G401.6 (cell line): ENCODE data around the gene TMX4.

ENCODE experiments used
- FAIRE-seq: peaks from 2 replicates; lab custom pipeline; 2012; peaks lifted over from hg19 to GRCh38; lab: Jason Lieb, UNC

TMX4 gene, protein sequence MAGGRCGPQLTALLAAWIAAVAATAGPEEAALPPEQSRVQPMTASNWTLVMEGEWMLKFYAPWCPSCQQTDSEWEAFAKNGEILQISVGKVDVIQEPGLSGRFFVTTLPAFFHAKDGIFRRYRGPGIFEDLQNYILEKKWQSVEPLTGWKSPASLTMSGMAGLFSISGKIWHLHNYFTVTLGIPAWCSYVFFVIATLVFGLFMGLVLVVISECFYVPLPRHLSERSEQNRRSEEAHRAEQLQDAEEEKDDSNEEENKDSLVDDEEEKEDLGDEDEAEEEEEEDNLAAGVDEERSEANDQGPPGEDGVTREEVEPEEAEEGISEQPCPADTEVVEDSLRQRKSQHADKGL

GRCh38 chr20:8019246-8019997 lies at the start of gene TMX4:
TMX4 (minus strand) TSS chr20:8019761; CDS start chr20:8019613, 148 bp downstream.
- FAIRE-seq = no peak

DNA sequence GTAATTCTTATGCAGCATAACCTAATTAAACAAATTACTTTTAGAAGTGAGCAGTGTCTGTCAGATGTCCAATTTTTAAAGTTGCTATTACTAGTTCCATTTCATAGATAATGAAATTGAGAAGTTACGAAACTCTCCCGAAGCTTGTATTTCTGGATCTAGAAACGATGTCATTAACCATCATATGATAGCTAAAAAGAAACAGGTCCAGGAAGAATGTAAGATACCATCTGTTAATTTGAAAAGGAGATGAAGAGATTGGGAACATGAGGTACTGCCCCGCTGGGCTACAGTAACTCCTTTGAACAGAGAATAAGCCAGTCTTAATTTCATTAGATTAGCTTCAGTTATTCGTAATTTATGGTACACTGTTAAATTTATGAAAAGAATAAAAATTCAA lies 47.5 kb upstream of the TMX4 start:
- no peak for FAIRE-seq

GRCh38 chr20:8066662-8067061 lies 47.1 kb upstream of the TMX4 start:
- no peak for FAIRE-seq

DNA sequence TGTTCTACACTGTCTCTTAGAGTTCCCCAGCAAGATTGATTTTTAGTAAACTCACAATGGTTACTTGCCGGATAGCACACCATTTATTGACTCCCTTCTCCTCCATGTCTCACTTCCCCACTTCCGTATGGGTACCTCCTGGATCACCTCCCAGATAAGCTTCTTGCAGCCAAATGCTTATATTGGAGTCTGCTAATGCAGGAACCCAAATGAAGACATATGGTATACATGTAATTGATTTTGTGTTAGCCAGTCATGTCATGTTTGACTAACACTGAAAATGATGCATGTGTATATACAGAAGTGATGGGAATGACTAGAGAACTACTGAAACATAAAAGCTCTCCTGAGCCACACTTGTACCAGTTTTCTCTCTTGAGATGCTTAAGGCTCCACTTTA lies 46.1 kb upstream of the TMX4 start:
- no peak for FAIRE-seq

GRCh38 chr20:8062756-8063155 lies 43.2 kb upstream of the TMX4 start:
- FAIRE-seq = no peak

DNA sequence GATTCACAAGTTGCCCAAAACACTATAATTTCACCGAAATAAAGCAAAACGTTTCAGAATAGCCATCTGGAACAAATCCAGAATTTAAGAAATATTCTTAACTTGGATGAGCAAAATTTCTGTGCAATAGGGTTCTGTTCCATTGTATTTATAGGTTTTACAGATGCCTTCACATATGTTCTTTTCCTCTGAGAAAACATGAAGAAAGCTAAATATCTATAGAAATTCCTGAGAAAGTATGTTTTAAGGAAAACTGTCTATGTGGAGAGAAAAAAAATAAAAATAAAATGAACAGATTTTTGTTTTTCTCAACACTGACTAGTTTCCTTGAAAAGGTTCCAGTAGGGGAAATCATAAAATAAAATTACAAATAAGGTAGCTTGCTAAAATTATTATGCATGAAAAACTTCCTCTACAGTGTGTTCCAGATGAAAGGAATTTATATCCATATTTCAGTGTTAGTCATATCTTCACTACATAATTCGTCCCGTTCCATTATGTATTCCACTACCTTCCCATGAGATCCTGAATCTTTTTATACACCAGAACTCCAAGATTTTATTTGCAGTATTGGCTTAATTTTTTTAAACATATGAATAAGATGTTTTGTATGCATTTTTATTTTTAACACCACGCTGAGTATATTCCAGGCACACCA lies 42.4 kb upstream of the TMX4 start:
- FAIRE-seq = no peak

GRCh38 chr20:8060977-8061376 lies 41.4 kb upstream of the TMX4 start:
- FAIRE-seq = no peak

DNA sequence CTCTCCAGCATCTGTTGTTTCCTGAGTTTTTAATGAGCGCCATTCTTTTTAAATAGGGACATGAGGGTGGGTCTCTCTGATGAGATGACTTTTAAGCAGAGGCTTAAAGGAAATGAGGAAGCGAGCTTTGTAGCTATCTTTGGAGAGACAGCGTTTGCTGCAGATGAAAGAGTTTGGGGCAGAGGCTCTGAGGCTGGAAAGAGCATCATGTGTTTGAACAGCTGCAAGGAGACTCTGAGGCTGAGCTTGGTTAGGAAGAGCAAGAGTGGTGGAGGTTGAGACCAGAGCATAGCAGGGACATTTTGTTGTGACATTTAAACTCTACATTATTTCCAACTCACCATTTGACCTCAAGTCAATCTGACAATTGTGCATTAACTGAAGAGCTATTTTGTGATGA lies 38.3 kb upstream of the TMX4 start:
- no peak for FAIRE-seq

DNA sequence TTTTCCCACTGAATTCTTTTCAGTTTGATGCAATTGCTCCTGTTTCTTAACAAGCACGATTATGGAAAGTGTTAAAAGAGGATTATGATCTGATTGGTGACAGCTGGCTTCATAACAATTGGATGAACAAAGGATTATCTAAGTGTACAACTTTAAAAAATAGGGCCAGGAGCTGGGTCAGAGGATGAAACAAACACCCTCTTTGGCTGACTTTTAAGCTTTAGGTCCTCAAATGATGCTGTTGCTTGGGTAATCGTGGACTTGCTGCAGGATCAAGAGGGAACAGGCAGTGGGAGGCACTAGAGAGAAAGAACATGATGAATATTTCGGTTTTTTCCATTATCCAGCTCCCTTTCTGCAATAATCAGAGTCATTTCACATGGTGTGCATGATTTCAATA lies 35.5 kb upstream of the TMX4 start:
- no peak for FAIRE-seq

GRCh38 chr20:8050157-8050837 lies 30.7 kb upstream of the TMX4 start:
- FAIRE-seq = no peak

DNA sequence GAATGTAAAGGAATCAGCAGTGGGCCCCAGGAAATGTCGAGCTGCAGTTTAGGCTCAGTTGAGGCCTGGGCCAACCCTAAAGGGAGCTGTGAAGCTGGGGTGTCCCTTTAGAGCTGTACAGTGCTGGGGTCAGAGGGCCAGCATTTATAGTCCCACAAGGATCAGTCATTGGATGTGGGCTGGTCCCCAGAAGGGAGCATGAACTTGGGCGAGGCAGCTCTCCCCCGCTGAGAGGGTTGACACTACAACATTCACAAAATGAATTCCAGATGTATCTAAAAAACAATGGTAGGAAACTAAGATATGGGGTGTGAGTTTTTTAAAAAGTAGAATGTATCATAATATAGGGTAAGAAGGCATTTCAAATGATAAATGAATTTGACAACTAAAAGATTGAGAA lies 29.7 kb upstream of the TMX4 start:
- no peak for FAIRE-seq

DNA sequence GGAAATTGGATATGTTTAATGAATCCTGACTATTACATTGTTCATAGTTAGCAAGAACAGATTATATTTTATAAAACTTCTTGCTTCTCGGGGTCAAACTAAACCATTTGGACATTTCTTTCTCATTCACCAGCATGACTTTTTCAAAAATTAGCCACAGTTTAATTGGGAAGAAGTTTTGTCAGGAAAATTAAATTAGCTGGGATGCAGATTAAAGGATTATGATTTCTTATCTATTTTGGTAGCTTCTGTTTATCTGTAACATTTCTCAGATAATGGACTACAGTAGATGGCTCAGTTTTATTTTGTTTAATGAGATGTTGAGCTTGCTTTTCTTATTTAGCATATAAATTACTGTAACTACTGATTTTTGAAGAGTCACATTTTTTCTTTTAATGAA lies 26.4 kb upstream of the TMX4 start:
- no peak for FAIRE-seq

DNA sequence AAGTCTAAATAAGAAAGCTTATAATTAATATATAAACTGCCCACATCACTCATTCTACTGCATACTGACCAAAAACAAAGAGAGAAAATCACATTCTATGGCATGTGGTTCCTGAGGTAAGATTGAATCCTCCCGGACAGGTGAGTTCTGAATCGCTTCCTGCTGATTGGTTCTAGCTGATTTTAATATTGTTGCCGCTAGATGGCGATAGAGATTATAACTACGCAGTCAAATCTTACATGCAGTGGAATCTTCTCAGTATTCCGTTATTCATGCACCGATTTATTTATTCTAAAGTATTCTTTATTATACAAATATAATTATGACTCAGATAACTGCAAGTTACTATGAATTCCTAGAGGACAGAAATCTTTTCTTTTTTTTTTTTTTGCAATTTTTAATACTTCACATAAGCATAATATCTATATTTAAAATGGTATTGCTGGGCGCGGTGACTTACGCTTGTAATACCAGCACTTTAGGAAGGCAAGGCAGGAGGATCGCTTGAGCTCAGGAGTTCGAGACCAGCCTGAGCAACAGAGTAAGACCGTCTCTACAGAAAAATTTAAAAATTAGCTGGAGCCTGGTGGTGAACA lies 24.2 kb upstream of the TMX4 start:
- FAIRE-seq = peak; percentile 83

GRCh38 chr20:8039042-8039441 lies 19.5 kb upstream of the TMX4 start:
- no peak for FAIRE-seq

GRCh38 chr20:8036771-8037170 lies 17.2 kb upstream of the TMX4 start:
- FAIRE-seq = no peak

- no peak for FAIRE-seq
Observed at GRCh38 chr20:8033151-8033841, 13.7 kb upstream of the TMX4 start.

DNA sequence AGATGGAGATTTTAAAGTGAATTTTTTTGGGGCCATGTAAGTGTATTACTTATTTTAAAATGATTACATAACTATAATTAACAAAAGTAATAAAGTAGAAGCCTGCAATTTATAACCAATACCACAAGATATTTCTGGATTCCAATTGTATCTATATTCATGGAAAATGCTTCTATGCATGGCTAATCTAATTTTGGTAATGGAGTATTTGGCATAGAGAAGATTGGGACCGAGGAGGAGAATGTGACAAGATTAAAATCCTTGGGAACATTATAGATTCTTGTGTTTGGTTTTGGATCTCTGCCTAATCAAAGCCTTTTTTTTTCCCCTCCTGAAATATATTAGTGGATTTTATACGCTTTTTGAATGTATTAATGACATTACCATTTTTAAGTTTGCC lies 12.9 kb upstream of the TMX4 start:
- no peak for FAIRE-seq

- peak; percentile 82 for FAIRE-seq
Observed at GRCh38 chr20:8031539-8031938, 12.0 kb upstream of the TMX4 start.

DNA sequence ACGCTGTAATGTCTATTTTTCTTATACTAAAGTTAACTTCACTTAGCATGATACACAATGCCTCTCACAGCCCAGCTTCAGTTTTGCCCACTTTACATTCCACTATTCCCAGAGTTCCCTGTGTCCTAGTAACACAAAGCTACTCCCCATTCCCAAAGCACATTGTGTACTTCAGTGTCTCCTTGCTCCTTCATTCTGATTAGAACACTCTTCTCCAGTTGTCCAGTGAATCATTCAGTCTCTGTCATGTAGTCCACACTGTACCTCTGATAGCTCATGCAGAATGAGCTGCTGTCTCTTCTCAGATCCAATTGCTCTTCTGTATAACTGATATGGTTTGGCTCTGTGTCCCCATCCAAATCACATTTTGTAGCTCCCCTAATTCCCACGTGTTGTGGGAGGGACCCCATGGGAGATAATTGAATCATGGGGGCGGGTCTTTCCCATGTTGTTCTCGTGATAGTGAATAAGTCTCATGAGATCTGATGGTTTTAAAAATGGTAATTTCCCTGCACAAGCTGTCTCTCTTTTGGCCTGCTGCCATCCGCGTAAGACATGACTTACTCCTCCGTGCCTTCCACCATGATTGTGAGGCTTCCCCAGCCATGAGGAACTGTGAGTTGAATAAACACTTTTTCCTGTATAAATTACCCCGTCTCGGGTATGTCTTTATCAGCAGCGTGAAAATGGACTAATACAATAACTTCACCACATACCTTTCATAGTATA lies 2.1 kb upstream of the TMX4 start:
- FAIRE-seq = no peak

DNA sequence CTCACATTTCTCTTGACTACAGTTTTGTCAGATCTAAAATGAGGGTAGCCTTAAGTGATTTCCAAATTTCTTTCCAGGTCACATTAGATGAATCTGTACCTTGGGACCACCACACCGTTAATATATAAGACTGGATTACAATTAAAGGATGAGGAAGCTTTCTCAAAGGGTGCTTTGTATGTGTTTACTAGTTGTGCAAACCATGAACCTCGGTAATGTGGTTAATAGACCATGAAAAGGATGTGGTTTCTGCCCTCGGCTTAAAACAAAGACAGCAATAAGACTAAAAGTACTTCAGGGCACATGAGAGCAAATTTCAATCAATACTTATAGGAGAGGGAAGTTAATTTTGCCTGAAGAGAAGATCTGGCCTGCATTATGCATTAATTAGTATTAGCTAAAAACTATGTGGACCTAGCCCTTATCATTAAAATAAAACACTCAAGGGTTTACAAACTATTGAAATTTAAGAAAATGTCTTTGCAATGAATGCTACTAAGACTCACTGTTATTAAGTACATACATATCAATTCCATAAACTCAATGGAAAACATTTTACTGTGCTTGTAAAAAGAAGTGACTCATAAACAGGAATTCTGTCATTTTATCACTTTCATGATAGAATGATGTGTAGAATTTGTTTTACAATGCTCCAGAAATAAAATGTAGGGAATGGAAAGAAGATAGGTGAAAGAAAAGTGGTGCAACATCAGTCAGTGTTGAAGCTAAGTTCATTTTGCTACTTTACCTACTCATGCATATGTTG lies 936 bp upstream of the TMX4 start:
- no peak for FAIRE-seq

DNA sequence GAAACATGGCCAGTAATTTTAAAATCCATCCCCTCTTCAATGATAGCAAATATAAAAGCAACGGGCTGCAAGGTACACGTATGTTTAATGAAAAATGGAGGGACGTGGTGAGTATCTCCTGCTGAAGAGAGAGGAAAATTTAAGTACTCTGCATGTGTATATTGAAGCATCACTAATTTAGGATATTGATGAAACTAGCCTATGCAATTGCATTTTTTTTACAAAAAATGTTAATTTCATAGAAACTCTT lies 362 bp upstream of the TMX4 start:
- FAIRE-seq = no peak
